Measurements from ENCODE around the gene CANT1. TPM values are rescaled to one million over a fixed set of nuclear protein-coding genes. Genes with fewer than 3 reads are reported as not detected.

The CANT1 gene
- total RNA-seq, 5 donors from 2014 or later (not counting 1 experiment from before 2014, with no cell fraction given) = 46.2 to 63.1 (median 57.7) TPM

DNA sequence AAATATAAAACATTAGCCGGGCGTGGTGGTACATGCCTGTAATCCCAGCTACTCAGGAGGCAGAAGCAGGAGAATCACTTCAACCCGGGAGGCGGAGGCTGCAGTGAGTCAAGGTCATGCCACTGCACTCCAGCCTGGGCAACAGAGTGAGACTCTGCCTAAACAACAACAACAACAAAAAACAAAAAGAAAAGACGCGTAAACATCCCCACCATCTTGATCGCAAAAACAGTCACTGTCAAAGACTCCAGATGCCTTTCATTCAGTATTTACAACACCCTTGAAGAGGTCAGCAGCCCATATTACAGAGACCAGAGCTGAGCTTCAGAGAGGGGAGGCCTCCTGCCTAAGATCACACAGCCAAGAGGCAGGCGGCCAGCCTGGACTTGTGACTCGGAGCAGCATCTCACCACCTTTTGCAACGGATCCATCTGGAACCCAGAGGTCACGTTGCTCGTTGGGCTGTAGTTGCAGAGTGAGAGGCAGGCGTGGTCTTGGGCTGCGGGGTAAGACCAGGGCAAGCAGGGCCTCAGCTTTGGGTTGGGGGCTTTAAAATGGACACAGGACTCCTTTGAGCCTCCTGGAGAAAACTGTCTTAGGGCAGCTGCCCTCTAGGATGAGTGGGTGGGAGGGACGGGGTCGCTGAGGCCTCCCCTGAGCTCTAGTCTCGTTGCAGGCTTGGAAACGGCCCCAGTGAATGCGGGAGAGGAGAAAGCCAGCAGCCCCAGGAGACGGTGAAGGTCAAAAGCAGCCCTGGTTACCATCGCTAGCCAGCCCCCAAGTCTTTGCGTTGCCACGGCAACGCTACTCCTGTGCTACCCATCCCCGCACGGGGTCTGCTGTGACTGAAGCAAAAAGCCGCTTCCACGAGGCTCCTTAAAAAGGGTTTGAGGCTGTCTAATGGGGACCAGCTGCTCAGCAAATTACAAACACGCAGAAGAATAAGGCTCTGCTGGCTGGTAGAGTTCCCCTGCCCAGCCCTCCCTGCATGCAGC is 55.9 kb downstream of the CANT1 start:
- H3K27me3 ChIP-seq (replicated peaks in 1 of 2; ENCODE audit: control insufficient read depth in 2 of 2, extremely low read depth in 1 of 2, insufficient read depth in 2 of 2, low read length in 1 of 2) = peaks cover 0 to 34% of the 10 kb centered on the region in 2 experiments

DNA sequence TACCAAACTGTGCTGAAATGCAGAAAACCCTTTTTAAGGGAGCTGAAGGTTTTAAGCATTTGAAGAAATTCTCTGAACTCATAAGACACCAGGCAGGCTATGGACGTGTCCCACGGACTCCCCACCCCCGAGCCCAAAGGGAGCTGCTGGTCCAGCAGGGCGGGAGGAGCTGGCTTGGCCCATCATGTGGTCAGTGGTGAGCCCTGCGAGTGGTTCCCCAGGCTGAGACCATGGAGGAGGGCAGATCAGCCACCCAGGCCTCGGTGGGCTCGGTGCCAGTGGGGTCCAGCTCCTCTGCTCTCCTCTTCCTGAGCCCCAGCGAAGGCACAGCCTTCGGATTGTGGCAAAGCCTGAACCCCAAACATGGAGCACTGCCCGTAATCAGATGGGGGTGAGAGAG is 56.9 kb downstream of the CANT1 start:
- H3K27ac ChIP-seq (ENCODE audit: low read length) = no peak overlapping the region
- Mint-ChIP-seq H3K36me3 (peaks cover 3% of the 10 kb centered on the region), H3K4me1 (no peaks in the 10 kb centered on the region), H3K4me3 (no peak overlapping the region), H3K27ac (no peak overlapping the region), H3K27me3 (peaks cover 0 to 9% of the 10 kb centered on the region in 2 donors), H3K9me3 (peaks cover 8 to 18% (median 9%) of the 10 kb centered on the region in 3 donors)
- no peaks in the 10 kb centered on the region for H3K4me1 ChIP-seq (ENCODE audit: control insufficient read depth in 1 of 2, extremely low read depth in 1 of 2, insufficient read depth in 2 of 2, low read length in 2 of 2)
- H3K36me3 ChIP-seq (ENCODE audit: control insufficient read depth in 2 of 2, extremely low read depth in 1 of 2, insufficient read depth in 1 of 2, low read length in 1 of 2) = peaks cover 0 to 5% of the 10 kb centered on the region in 2 donors
- H3K4me3 ChIP-seq (ENCODE audit: control insufficient read depth in 1 of 2, extremely low read depth in 1 of 2, low read length in 1 of 2) = no peak overlapping the region
- ChIA-PET CTCF (no interaction called here), POLR2A (no interaction called here)
- H3K9me3 ChIP-seq = no peaks in the 10 kb centered on the region
- DNase-seq (no peak), ATAC-seq (replicated peaks in 1 of 4) (no peak)
- 81% methylated on average over 6 of the region's 10 CpGs for WGBS (ENCODE audit: insufficient coverage)
- H3K27me3 ChIP-seq (replicated peaks in 1 of 2; ENCODE audit: control insufficient read depth in 2 of 2, extremely low read depth in 1 of 2, insufficient read depth in 2 of 2, low read length in 1 of 2) = peaks cover 0 to 32% of the 10 kb centered on the region in 2 experiments

More for the DNA sequence above, 55.9 kb downstream of the CANT1 start:
- ATAC-seq (replicated peaks in 1 of 4) (no peak), DNase-seq (no peak)
- Histone ChIP-seq H3K4me3 (ENCODE audit: control insufficient read depth in 1 of 2, extremely low read depth in 1 of 2, low read length in 1 of 2) (no peak overlapping the region), H3K36me3 (ENCODE audit: control insufficient read depth in 2 of 2, extremely low read depth in 1 of 2, insufficient read depth in 1 of 2, low read length in 1 of 2) (peaks cover 0 to 5% of the 10 kb centered on the region in 2 donors), H3K27ac (ENCODE audit: low read length) (no peak overlapping the region), H3K4me1 (ENCODE audit: control insufficient read depth in 1 of 2, extremely low read depth in 1 of 2, insufficient read depth in 2 of 2, low read length in 2 of 2) (no peaks in the 10 kb centered on the region), H3K9me3 (no peaks in the 10 kb centered on the region)
- Mint-ChIP-seq H3K27me3 (peaks cover 0 to 9% of the 10 kb centered on the region in 2 donors), H3K9me3 (peaks cover 8 to 18% (median 9%) of the 10 kb centered on the region in 3 donors), H3K4me3 (no peak overlapping the region), H3K27ac (no peak overlapping the region), H3K4me1 (no peaks in the 10 kb centered on the region), H3K36me3 (peaks cover 3% of the 10 kb centered on the region)
- CTCF ChIA-PET = no interaction called here
- POLR2A ChIA-PET = no interaction called here
- 85% methylated on average over 26 of the region's 29 CpGs for whole genome bisulfite sequencing (ENCODE audit: insufficient coverage)

DNA sequence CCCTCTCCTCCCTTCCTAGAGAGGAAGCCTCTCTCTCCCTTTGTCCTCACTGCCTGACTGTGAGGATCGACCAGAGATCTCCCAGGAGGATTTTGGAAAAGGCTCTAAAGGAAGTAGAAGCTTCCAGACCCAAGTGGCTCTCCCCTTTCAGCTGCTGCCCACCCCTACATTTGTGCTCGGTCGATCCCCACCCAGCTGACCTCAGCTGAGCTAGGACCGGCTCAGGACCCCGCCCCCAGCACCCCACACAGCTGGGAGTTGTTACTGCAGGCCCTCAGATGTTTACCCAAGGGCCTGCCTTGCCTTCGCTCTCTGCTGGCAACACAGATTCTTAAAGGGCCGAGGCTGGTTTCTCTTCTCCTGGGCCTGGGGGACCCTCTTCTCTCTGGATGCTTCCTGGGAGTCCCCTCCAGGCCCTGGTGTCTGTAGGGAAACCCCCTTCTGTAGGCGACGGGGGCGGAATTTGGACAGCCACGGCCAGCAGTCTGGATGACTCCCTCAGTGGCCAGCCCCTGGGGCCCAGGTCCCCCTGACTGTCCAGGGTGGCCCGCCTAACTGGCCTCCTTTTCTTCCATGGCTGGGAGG is 57.5 kb downstream of the CANT1 start:
- DNase-seq (no peak), ATAC-seq (replicated peaks in 1 of 4) (no peak)
- CTCF ChIA-PET = no interaction called here
- Histone ChIP-seq H3K9me3 (no peaks in the 10 kb centered on the region), H3K36me3 (ENCODE audit: control insufficient read depth in 2 of 2, extremely low read depth in 1 of 2, insufficient read depth in 1 of 2, low read length in 1 of 2) (peaks cover 0 to 5% of the 10 kb centered on the region in 2 donors), H3K4me1 (ENCODE audit: control insufficient read depth in 1 of 2, extremely low read depth in 1 of 2, insufficient read depth in 2 of 2, low read length in 2 of 2) (no peaks in the 10 kb centered on the region), H3K27ac (ENCODE audit: low read length) (no peak overlapping the region), H3K4me3 (ENCODE audit: control insufficient read depth in 1 of 2, extremely low read depth in 1 of 2, low read length in 1 of 2) (no peak overlapping the region), H3K27me3 (replicated peaks in 1 of 2; ENCODE audit: control insufficient read depth in 2 of 2, extremely low read depth in 1 of 2, insufficient read depth in 2 of 2, low read length in 1 of 2) (peaks cover 0 to 33% of the 10 kb centered on the region in 2 experiments)
- H3K4me1 Mint-ChIP-seq = no peaks in the 10 kb centered on the region
- peaks cover 3% of the 10 kb centered on the region for H3K36me3 Mint-ChIP-seq
- H3K9me3 Mint-ChIP-seq = peaks cover 8 to 18% (median 9%) of the 10 kb centered on the region in 3 donors
- no peak overlapping the region for H3K27ac Mint-ChIP-seq
- WGBS (ENCODE audit: insufficient coverage) = 94% methylated on average over 6 of the region's 12 CpGs
- POLR2A ChIA-PET = interaction anchor here in 1 of 2 donors (0.5 kb wide), 1 partner anchor 410 kb away, joined by 5 read pairs; no protein-coding TSS in a partner anchor
- peaks cover 0 to 9% of the 10 kb centered on the region in 2 donors for H3K27me3 Mint-ChIP-seq
- H3K4me3 Mint-ChIP-seq = no peak overlapping the region

DNA sequence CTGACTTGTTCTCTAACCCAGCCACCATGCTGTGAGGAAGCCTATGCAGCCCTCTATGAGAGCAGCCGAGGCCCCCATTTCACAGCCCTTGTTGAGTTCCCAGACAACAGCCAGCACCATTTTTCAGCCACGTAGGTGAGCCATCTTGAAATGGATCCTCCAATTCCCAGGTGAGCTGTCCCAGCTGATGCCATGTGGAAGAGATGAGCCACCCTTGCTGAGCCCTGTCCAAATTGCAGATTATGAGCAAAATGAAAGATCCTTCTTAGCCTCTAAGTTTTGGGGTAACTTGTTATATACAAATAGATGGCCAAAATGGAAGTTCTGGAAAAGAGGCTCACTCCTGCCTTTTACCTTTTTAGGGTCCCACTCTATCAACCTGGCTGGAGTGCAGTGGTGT is 58.7 kb downstream of the CANT1 start:
- no peak for ATAC-seq (replicated peaks in 1 of 4)
- H3K9me3 Mint-ChIP-seq = peaks cover 8 to 18% (median 9%) of the 10 kb centered on the region in 3 donors
- Histone ChIP-seq H3K27me3 (replicated peaks in 1 of 2; ENCODE audit: control insufficient read depth in 2 of 2, extremely low read depth in 1 of 2, insufficient read depth in 2 of 2, low read length in 1 of 2) (peaks cover 0 to 36% of the 10 kb centered on the region in 2 experiments), H3K36me3 (ENCODE audit: control insufficient read depth in 2 of 2, extremely low read depth in 1 of 2, insufficient read depth in 1 of 2, low read length in 1 of 2) (peaks cover 0 to 5% of the 10 kb centered on the region in 2 donors), H3K4me1 (ENCODE audit: control insufficient read depth in 1 of 2, extremely low read depth in 1 of 2, insufficient read depth in 2 of 2, low read length in 2 of 2) (no peaks in the 10 kb centered on the region), H3K9me3 (no peaks in the 10 kb centered on the region), H3K4me3 (ENCODE audit: control insufficient read depth in 1 of 2, extremely low read depth in 1 of 2, low read length in 1 of 2) (no peak overlapping the region), H3K27ac (ENCODE audit: low read length) (no peak overlapping the region)
- peaks cover 3% of the 10 kb centered on the region for H3K36me3 Mint-ChIP-seq
- POLR2A ChIA-PET = no interaction called here
- H3K27ac Mint-ChIP-seq = no peak overlapping the region
- H3K4me1 Mint-ChIP-seq = no peaks in the 10 kb centered on the region
- no peak overlapping the region for H3K4me3 Mint-ChIP-seq
- no peak for DNase-seq
- WGBS (ENCODE audit: insufficient coverage) = 100% methylated on average over 1 of the region's 2 CpGs
- peaks cover 0 to 11% of the 10 kb centered on the region in 2 donors for H3K27me3 Mint-ChIP-seq
- CTCF ChIA-PET = no interaction called here

DNA sequence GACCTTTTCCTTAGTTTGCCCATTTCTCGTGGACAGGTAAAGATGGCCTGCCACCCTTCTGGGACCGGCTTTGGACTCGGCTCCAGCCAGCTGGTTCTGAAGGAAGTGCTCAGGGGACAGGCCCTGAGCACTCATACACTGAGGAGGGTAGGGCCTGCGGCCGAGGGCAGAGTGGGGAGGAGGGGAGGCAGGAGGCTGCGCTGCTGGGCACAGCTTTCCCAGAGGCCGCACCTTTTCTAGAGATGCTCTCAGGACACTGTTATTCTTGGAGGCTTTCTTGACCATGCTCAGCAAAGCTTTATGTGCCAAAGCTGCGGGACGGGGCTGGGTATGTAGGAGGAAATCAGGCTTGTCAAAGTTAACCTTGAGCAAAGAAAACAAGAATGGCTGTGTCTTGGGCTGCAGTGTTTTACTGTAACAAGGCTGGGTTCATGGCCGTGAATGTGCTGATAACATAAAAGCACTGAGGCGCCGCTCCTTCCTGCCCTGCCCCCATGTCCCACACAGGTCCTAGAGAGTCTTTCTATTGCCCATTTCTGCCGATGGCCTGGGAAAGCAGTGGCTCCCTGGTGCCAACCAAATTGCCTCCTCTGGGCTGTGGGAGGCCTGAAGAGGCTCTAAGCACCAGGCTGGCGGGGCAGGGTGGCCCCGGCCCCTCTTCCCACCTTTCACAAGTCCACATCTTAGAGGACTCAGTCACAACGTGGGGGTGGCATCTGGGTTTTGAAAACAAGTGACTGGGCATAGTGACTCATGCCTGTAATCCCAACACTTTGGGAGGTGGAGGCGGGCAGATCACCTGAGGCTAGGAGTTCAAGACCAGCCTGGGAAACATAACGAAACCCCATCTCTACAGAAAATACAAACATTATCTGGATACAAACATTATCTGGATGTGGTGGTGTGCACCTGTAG is 62.1 kb downstream of the CANT1 start:
- peaks cover 7 to 18% of the 10 kb centered on the region in 2 donors for H3K27me3 Mint-ChIP-seq
- Histone ChIP-seq H3K27me3 (replicated peaks in 1 of 2; ENCODE audit: control insufficient read depth in 2 of 2, extremely low read depth in 1 of 2, insufficient read depth in 2 of 2, low read length in 1 of 2) (peaks cover 0 to 45% of the 10 kb centered on the region in 2 experiments), H3K4me3 (ENCODE audit: control insufficient read depth in 1 of 2, extremely low read depth in 1 of 2, low read length in 1 of 2) (no peak overlapping the region), H3K4me1 (ENCODE audit: control insufficient read depth in 1 of 2, extremely low read depth in 1 of 2, insufficient read depth in 2 of 2, low read length in 2 of 2) (no peaks in the 10 kb centered on the region), H3K36me3 (ENCODE audit: control insufficient read depth in 2 of 2, extremely low read depth in 1 of 2, insufficient read depth in 1 of 2, low read length in 1 of 2) (peaks cover 0 to 5% of the 10 kb centered on the region in 2 donors), H3K27ac (ENCODE audit: low read length) (no peak overlapping the region), H3K9me3 (no peaks in the 10 kb centered on the region)
- DNase-seq (no peak), ATAC-seq (replicated peaks in 1 of 4) (no peak)
- no peak overlapping the region for H3K4me3 Mint-ChIP-seq
- H3K4me1 Mint-ChIP-seq = no peaks in the 10 kb centered on the region
- peaks cover 3% of the 10 kb centered on the region for H3K36me3 Mint-ChIP-seq
- peaks cover 8 to 18% (median 9%) of the 10 kb centered on the region in 3 donors for H3K9me3 Mint-ChIP-seq
- ChIA-PET POLR2A (no interaction called here), CTCF (no interaction called here)
- H3K27ac Mint-ChIP-seq = no peak overlapping the region
- 92% methylated on average over 9 of the region's 18 CpGs for WGBS (ENCODE audit: insufficient coverage)

DNA sequence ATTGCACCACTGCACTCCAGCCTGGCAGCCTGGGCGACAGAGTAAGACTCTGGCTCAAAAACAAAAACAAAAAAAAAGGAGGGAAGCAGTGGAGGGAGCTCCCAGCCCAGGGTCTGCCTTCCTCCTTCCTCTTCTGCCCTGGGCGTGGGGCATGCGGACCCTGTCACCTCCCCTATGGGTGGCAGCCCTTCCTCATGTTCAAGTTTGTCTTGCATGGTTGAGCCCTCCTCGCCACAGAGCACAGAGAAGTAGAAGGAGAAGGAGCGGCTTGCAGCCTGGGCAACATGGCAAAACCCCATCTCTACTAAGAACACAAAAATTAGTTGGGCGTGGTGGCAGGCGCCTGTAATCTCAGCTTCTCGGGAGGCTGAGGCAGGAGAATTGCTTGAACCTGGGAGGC is 62.9 kb downstream of the CANT1 start:
- Histone ChIP-seq H3K27ac (ENCODE audit: low read length) (no peak overlapping the region), H3K27me3 (replicated peaks in 1 of 2; ENCODE audit: control insufficient read depth in 2 of 2, extremely low read depth in 1 of 2, insufficient read depth in 2 of 2, low read length in 1 of 2) (peaks cover 0 to 41% of the 10 kb centered on the region in 2 experiments), H3K4me3 (ENCODE audit: control insufficient read depth in 1 of 2, extremely low read depth in 1 of 2, low read length in 1 of 2) (no peak overlapping the region), H3K36me3 (ENCODE audit: control insufficient read depth in 2 of 2, extremely low read depth in 1 of 2, insufficient read depth in 1 of 2, low read length in 1 of 2) (peaks cover 0 to 5% of the 10 kb centered on the region in 2 donors), H3K9me3 (no peaks in the 10 kb centered on the region), H3K4me1 (ENCODE audit: control insufficient read depth in 1 of 2, extremely low read depth in 1 of 2, insufficient read depth in 2 of 2, low read length in 2 of 2) (no peaks in the 10 kb centered on the region)
- H3K36me3 Mint-ChIP-seq = peaks cover 3% of the 10 kb centered on the region
- peaks cover 8 to 18% (median 9%) of the 10 kb centered on the region in 3 donors for H3K9me3 Mint-ChIP-seq
- H3K27ac Mint-ChIP-seq = no peak overlapping the region
- DNase-seq (no peak), ATAC-seq (replicated peaks in 1 of 4) (no peak)
- ChIA-PET CTCF (no interaction called here), POLR2A (no interaction called here)
- no peaks in the 10 kb centered on the region for H3K4me1 Mint-ChIP-seq
- WGBS (ENCODE audit: insufficient coverage) = 57% methylated on average over 1 of the region's 8 CpGs
- no peak overlapping the region for H3K4me3 Mint-ChIP-seq
- peaks cover 7 to 18% of the 10 kb centered on the region in 2 donors for H3K27me3 Mint-ChIP-seq
